ENCODE measurements around the gene FBXW7. TPM values are rescaled to one million over a fixed set of nuclear protein-coding genes. Genes with fewer than 3 reads are reported as not detected.

The FBXW7 gene
- total RNA-seq, 4 donors from 2014 or later = 20.9 to 47.3 (median 39.5) TPM

- TF ChIP-seq CTCF (IDR thresholded peaks at IDR 0.05; ENCODE audit: low read depth) = no peak
These were observed 33.9 kb downstream of the FBXW7 start for GRCh38 chr4:152501846-152502536.

- TF ChIP-seq CTCF (IDR thresholded peaks at IDR 0.05; ENCODE audit: low read depth) = no peak
These were observed 35.0 kb downstream of the FBXW7 start for GRCh38 chr4:152500800-152501434.

- TF ChIP-seq CTCF (IDR thresholded peaks at IDR 0.05; ENCODE audit: low read depth) = no peak
These were observed 35.6 kb downstream of the FBXW7 start for GRCh38 chr4:152500275-152500674.

- TF ChIP-seq CTCF (IDR thresholded peaks at IDR 0.05; ENCODE audit: low read depth) = no peak
These were observed 36.5 kb downstream of the FBXW7 start for GRCh38 chr4:152499344-152499743.

- TF ChIP-seq CTCF (IDR thresholded peaks at IDR 0.05; ENCODE audit: low read depth) = no peak
These were observed 41.9 kb downstream of the FBXW7 start for GRCh38 chr4:152494020-152494419.

GRCh38 chr4:152488246-152488645 is 47.6 kb downstream of the FBXW7 start:
- TF ChIP-seq CTCF (IDR thresholded peaks at IDR 0.05; ENCODE audit: low read depth) = no peak

GRCh38 chr4:152486429-152487389 is 49.2 kb downstream of the FBXW7 start:
- no peak for TF ChIP-seq CTCF (IDR thresholded peaks at IDR 0.05; ENCODE audit: low read depth)
